Astrocyte of the spinal cord (primary cell): ENCODE results near the gene MS4A18.

ENCODE experiments used
- DNase-seq: peaks from one replicate; pipeline ENCODE4 v3.0.0; 2011; ENCODE audit warnings: low read depth, low spot score
- H3K4me3 ChIP-seq: 2 replicates; pipeline ENCODE4 v1.5.1; 2011; ENCODE audit warnings: low read depth, mild to moderate bottlenecking, low read length, moderate library complexity
- in situ Hi-C: cut with HindIII; loops from 2 replicates; pipeline ENCODE4 v1.10.0; 2017; ENCODE audit warnings: low sequenced_read_pairs
- TF ChIP-seq, protein P1 (sequence below): IDR thresholded peaks from 2 replicates; pipeline ENCODE4 v1.5.1; 2012; ENCODE audit warnings: low read depth, mild to moderate bottlenecking, low read length, inconsistent platforms

The MS4A18 gene

DNA sequence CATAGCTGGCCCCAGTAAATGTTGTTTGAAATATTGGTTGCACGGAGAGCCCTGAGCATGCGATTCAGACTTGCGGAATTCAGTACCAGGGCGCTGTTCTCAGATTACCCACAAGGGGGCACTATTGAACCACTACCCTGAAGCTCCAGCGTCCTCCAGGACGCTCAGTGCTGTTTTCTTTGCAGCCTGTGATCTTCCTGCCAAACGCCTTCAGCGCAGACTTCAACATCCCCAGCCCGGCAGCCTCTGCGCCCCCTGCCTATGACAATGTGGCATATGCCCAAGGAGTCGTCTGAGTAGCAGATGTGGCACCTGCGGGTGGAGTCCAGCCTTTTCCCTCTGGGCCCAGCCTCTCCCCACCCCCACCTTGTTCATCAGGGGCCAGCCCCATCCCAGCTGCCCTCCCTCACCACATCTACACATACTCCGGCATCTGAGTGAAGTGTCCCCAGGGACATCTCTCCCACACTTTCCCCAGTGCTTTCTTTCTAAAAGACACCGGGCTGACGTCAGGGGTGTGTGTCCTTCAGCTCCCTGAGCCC is 51.0 kb downstream of the MS4A18 start:
- peak; percentile 87 for DNase-seq
- H3K4me3 ChIP-seq: no peak overlapping the region
- TF ChIP-seq, protein P1, sequence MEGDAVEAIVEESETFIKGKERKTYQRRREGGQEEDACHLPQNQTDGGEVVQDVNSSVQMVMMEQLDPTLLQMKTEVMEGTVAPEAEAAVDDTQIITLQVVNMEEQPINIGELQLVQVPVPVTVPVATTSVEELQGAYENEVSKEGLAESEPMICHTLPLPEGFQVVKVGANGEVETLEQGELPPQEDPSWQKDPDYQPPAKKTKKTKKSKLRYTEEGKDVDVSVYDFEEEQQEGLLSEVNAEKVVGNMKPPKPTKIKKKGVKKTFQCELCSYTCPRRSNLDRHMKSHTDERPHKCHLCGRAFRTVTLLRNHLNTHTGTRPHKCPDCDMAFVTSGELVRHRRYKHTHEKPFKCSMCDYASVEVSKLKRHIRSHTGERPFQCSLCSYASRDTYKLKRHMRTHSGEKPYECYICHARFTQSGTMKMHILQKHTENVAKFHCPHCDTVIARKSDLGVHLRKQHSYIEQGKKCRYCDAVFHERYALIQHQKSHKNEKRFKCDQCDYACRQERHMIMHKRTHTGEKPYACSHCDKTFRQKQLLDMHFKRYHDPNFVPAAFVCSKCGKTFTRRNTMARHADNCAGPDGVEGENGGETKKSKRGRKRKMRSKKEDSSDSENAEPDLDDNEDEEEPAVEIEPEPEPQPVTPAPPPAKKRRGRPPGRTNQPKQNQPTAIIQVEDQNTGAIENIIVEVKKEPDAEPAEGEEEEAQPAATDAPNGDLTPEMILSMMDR: peak; percentile 93
- in situ Hi-C loops: no loop called here

- TF ChIP-seq, protein P1: no peak
- H3K4me3 ChIP-seq: no peak overlapping the region
- DNase-seq: no peak
- in situ Hi-C loops: no loop called here
Observed at GRCh38 chr11:60776167-60776566, 51.6 kb downstream of the MS4A18 start.

DNA sequence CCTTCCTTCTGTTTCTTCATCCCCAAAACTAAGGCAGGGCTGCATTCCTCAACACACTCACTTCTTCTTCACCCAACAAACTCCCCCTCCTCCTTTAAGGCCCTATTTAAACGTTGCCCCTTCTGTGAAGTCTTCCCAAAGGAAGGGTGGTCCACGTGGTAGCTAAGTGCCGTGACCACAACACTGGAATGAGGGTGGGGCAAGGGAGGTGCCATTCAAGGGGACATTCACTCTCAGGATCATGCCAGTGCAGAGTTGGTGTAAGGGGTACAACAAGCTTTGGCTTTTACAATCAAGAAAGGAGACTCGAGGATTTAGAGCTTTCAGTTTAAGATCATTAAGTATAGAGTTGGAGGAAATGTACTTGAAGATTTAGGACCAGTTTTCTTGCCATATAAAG is 52.6 kb downstream of the MS4A18 start:
- no peak overlapping the region for H3K4me3 ChIP-seq
- DNase-seq: no peak
- in situ Hi-C loops: no loop called here
- TF ChIP-seq, protein P1: no peak

DNA sequence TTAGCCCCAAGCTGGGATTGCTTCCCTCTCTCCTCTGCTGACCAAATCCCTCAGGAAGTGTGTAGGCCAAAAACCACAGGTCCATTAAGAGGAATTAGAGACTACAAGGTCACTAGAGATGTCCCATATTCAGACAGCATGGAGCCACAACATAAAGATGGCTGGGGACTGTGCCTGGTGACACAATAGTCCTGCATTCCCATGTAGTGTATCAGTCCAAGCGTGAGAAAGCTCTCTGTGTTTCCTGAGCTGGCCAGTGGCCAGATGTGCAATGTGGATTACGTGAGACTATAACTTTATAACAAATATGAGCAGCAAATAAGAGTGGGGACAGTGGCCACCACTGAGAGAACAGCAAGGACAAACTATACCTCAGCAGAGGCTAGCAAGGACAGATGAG is 53.1 kb downstream of the MS4A18 start:
- TF ChIP-seq, protein P1: no peak
- peak; percentile 59 for DNase-seq
- H3K4me3 ChIP-seq: no peak overlapping the region
- in situ Hi-C loops: no loop called here

DNA sequence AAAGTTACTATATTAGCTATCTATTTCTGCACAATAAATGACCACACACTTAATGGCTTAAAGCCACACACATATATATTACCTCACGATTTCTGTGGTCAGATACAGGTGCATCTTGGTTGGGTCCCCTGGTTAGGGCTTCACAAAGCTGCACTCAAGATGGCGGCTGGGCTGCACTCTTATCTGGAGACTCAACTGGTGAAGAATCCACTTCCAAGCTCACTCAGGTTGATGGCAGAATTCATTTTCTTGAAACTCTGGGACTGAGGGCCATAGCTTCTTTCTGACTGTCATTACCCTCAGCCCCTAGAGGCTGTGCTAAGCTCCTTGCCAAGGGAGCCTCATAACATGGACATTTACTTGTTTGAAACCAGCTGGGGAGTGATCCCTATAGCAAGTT is 55.5 kb downstream of the MS4A18 start:
- no peak for DNase-seq
- TF ChIP-seq, protein P1: no peak
- in situ Hi-C loops: no loop called here
- no peak overlapping the region for H3K4me3 ChIP-seq

- in situ Hi-C loops: no loop called here
- H3K4me3 ChIP-seq: no peak overlapping the region
- no peak for DNase-seq
- TF ChIP-seq, protein P1: no peak
Observed at GRCh38 chr11:60780774-60781173, 56.3 kb downstream of the MS4A18 start.
